GF-D8 (cell line): ENCODE results near the gene FCSK.

ENCODE experiments used
- DNase-seq: peaks from one replicate; lab custom pipeline; 2025; lab: John Stamatoyannopoulos, UW

The FCSK gene

DNA sequence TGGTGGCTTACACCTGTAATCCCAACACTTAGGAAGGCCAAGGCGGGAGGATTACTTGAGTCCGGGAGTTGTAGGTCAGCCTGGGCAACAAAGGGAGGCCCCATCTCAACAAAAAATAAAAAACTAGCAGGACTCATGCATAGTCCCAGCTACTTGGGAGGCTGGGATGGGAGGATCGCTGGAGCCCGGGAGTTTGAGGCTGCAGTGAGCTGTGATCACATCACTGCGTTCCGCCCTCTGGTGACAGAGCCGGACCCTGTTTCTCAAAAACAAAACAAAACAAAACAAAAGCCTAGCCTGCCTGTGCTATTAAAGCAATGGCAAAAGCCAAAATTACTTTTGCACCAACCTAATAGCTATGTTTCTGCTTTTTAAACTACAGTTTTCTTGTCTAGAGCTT lies 1.5 kb downstream of the FCSK start:
- DNase-seq, result no peak

DNA sequence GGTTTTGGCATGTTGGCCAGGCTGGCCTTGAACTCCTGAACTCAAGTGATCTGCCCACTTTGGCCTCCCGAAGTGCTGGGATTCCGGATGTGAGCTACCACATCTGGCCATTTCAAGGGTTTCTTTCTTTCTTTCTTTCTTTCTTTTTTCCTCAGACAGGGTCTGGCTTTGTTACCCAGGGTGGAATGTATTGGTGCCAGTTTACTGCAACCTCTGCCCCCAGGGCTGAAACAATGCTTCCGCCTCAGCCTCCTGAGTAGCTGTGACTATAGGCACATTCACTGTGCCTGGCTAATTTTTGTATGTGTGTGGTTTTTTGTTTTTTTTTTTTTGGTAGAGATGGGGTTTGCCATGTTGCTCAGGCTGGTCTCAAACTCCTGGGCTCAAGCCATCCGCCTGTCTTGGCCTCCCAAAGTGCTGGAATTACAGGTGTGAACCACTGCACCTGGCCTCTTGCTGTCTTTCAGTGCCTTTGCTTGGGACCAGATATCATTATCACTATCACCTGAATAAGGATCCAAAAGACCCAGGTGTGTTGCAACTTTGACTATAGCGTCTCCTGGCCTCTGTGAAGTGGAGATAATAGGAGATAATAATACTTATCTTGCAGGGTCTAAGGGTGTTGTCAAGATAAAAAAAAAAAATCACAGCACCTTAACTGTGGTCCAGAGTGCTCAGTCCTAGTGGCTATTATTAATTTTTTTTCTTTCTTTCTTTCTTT lies 3.2 kb downstream of the FCSK start:
- DNase-seq, result no peak

DNA sequence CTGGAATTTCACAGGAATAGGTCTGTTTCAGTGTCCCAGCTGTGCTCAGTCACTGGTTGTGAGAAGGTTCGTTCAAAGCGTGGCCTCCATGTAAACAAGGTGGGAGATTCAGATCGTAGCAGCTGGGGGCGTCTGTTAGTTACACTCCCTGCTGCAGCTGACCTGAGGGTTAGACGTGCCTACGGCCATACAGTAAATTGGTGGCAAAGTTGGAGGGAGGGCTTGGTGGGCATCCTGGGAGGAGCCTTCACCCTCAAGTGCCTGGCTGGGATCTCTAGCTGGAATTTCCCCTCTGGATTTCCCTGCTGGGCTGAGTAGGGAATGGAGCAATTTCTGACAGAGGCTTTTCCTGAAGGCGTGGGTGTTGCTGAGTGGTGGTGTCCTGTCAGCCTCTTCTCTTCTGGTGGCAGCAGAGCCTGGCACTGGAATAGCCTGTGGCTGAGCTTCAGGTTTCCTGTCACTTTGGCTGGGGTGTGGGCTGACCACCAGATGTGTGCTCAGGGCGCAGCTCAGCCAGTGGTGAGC lies 6.4 kb downstream of the FCSK start:
- DNase-seq, result no peak

DNA sequence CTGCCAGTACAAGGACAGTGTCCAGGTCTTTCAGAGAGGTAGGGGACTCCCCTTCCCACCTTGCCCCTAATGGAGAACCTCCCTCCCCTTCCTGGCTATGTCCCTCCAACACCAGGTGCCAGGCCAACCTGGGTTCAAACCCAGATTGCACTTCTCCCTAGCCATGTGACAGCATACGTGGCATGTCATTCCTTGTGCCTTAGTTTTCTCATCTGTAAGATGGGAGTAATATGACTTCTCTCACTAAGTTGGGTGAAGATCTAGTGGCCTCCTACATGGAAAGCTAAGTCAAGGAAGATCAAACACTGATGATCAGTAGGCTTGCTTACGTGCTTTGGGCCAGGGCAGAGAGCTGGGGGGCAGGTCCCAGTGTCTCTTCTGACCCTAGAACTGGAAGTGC lies 8.8 kb downstream of the FCSK start:
- no peak for DNase-seq

DNA sequence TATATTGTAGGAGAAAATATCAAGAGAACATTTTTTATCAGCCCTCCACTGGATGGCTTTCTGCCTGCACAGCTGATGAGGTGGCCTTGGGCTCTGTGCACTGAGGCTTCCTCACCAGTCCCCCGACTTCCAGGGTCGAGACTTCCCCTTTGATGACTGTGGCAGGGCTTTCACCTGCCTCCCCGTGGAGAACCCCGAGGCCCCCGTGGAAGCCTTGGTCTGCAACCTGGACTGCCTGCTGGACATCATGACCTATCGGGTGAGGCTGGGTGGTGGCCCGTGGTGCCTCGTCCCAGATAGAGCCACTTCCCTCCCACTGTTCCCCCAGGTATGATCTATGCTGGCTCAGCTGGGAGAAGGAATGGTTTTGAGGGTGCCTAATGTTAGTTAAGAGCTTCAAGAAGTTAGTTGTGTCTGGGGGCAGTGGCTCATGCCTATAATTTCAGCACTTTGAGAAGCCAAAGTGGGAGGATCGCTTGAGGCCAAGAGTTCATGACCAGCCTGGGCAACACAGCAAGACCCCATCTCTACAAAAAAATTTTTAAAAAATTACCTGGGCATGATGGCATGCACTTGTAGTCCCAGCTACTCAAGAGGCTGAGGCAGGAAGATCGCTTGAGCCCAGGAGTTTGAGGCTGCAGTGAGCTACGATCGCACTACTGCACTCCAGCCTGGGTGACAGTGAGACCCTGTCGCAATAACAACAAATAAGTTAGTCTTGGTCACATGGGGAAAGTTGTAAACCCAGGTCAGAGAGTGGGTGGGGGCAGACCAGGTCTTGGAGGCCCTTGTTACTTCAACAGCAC lies 11.8 kb downstream of the FCSK start:
- DNase-seq, result no peak

DNA sequence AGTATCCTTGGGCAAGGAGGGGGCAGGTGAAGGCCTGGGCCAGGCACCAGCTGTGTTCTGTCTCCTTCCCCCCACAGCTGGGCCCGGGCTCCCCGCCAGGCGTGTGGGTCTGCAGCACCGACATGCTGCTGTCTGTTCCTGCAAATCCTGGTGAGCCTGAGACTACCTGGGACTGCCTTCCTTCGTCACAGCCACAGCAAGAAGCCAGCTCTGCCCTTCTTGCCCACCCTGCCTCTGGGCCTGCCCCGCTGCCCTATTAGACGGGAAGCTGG lies 12.3 kb downstream of the FCSK start:
- no peak for DNase-seq

DNA sequence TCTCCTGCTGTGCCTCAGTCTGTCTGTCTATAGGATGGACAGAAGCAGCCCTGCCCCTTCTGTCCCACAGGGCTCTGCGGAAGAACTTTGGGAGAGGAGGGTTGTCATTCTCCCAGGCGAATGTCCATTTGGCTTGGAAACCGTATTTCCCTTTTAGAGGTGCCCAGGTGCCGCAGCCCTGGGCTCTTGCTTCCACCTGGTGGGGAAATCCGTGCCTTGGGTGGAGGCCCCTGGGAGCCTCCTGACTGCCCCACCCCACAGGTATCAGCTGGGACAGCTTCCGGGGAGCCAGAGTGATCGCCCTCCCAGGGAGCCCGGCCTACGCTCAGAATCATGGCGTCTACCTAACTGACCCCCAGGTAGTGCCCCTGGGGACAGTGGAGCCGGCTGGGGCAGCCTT lies 12.7 kb downstream of the FCSK start:
- DNase-seq, result no peak

DNA sequence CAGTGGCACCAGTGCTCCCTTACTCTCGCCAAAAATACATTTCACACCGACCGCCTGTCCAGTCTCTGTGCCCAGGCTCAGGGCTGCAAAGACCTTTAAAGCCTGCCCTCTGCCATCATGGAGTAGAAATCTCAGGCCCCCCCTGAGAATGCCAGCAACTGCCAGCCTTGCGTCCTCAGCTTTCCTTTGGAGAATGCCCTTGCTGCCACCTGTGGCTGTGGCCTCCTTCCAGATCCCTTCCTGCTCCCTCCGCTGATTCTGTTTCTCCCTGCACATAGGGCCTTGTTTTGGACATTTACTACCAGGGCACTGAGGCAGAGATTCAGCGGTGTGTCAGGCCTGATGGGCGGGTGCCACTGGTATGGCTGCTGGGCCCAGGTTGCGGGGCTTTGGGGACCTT lies 13.2 kb downstream of the FCSK start:
- DNase-seq, result no peak

DNA sequence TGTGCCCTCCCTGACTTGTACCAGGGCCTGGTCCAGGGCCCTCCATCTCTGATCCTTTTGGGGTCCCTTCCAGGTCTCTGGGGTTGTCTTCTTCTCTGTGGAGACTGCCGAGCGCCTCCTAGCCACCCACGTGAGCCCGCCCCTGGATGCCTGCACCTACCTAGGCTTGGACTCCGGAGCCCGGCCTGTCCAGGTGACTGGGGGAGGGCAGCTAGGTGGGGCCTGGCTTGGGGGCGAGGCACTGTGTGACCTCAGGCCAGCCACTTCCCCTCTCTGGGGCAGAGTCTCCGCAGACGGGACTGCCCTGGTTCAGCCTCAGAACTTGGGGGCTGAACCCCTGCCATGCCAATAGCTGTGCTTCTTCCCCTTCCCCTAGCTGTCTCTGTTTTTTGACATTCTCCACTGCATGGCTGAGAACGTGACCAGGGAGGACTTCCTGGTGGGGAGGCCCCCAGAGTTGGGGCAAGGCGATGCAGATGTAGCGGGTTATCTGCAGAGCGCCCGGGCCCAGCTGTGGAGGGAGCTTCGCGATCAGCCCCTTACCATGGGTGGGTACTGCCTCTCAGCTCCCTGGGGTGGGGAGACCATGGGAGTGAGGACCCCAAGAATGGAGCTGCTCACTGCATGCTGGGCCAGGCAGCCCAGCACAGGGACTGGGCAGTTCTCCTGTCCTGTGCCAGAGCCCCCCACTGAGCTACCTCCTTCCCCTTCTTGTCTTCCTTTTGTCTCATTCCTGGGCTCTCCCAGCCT lies 14.6 kb downstream of the FCSK start:
- DNase-seq, result no peak

DNA sequence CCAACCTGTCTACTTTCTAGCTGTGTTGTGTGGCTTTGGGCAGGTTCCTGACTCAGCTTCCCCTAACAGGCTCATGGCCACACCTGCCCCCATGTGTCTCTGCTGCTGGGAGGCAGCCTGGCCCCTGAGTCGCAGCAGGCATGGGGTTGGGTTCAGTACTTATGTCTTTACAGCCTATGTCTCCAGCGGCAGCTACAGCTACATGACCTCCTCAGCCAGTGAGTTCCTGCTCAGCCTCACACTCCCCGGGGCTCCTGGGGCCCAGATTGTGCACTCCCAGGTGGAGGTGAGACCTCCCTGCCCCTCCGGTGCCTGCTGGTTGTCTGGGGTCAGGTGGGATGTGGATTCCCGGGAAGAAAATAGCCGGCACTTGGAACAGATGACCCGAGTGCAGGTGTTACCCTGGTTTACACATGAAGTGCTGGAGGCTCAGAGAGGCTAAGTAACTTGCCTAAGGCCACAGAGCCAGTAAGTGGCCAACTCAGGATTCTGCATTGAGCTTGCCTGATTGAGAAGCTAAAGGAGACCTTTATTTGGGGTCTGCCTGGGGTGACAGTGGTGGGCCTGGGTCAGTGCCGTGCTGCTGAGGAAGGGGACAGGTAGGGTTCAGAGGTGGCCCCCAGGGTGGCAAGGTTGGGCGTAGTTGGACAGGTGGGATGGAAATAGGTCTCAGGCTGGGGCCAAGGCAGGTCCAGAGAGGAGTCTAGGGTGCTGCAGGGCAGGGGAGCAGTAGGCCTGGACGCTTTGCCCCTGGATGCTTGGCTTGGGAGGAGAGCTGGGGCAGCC lies 15.9 kb downstream of the FCSK start:
- DNase-seq, result no peak

DNA sequence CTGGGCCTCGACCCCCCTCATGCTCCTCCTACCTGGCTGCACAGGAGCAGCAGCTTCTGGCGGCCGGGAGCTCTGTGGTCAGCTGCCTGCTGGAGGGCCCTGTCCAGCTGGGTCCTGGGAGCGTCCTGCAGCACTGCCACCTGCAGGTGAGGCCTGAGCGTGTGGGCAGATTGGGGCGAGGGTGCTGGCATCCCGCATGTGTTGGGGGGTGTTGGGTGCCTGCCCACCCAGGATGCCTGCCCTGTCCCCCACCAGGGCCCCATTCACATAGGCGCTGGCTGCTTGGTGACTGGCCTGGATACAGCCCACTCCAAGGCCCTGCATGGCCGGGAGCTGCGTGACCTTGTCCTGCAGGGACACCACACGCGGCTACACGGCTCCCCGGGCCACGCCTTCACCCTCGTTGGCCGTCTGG lies 16.5 kb downstream of the FCSK start:
- no peak for DNase-seq

DNA sequence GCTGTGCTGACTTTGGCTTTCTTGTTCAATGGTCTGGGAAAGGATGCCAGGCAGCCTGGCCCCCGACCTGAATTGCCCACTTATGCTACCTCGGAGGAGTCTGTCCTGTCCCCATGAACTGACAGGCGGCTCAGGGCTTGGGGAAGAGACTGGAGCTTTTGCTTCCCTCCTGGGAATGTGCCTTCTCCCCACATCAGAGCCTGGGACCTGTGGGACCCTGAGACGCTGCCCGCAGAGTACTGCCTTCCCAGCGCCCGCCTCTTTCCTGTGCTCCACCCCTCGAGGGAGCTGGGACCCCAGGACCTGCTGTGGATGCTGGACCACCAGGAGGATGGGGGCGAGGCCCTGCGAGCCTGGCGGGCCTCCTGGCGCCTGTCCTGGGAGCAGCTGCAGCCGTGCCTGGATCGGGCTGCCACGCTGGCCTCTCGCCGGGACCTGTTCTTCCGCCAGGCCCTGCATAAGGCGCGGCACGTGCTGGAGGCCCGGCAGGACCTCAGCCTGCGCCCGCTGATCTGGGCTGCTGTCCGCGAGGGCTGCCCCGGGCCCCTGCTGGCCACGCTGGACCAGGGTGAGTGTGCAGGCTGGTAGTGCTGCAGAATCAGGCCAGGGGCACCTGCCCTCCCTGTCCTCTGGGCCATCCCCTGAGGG lies 18.5 kb downstream of the FCSK start:
- no peak for DNase-seq

DNA sequence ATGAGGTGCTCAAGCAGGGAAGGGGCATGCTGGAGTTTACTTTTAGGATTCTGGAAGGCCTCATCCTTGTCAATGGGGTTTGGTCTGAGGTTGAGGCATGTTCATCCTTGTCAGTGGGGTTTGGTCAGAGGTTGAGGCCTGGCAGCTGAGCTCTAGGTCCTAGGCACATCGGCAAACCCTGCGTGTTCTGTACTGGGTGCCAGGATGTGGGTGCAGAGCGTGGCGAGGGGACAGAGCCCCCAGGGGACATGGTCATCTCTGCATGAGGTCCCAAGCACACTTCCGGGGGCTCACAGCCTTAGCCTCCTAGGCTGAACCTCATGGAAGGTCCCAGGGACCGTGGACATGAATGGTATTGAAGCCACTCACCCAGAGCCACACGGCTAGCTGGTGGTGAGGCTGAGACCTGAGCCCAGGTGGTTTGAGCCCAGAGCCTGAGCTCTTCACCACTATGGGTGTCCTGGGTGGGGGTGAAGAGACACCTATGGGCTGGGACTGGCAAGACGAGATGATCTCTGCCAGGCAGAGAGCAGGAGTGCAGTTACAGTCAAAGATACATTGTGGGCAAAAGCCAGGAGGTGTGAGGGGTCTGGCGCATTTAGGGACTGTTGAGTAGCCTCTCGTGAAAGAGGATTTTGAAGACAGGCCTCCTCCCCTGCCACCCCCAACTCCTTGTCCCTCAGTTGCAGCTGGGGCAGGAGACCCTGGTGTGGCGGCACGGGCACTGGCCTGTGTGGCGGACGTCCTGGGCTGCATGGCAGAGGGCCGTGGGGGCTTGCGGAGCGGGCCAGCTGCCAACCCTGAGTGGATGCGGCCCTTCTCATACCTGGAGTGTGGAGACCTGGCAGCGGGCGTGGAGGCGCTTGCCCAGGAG lies 19.3 kb downstream of the FCSK start:
- DNase-seq, result no peak

DNA sequence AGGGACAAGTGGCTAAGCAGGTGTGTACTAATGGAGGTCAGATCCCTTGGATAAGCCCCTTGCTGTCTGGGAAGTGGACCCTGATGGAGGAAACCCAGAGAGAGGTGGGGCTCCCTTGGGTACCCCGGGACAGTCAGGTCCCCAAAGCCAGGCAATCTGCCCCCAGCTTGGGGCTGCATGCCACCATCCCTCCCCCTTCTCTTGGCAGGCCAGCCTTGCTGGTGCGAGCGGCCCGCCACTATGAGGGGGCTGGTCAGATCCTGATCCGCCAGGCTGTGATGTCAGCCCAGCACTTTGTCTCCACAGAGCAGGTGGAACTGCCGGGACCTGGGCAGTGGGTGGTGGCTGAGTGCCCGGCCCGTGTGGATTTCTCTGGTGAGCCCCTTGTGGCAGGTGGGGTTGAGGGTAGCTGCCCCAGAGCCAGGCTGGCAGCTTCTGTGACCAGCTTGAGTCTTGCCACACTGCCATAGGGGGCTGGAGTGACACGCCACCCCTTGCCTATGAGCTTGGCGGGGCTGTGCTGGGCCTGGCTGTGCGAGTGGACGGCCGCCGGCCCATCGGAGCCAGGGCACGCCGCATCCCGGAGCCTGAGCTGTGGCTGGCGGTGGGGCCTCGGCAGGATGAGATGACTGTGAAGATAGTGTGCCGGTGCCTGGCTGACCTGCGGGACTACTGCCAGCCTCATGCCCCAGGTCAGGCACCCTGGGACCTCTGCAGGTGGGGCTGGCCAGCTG lies 20.1 kb downstream of the FCSK start:
- no peak for DNase-seq

DNA sequence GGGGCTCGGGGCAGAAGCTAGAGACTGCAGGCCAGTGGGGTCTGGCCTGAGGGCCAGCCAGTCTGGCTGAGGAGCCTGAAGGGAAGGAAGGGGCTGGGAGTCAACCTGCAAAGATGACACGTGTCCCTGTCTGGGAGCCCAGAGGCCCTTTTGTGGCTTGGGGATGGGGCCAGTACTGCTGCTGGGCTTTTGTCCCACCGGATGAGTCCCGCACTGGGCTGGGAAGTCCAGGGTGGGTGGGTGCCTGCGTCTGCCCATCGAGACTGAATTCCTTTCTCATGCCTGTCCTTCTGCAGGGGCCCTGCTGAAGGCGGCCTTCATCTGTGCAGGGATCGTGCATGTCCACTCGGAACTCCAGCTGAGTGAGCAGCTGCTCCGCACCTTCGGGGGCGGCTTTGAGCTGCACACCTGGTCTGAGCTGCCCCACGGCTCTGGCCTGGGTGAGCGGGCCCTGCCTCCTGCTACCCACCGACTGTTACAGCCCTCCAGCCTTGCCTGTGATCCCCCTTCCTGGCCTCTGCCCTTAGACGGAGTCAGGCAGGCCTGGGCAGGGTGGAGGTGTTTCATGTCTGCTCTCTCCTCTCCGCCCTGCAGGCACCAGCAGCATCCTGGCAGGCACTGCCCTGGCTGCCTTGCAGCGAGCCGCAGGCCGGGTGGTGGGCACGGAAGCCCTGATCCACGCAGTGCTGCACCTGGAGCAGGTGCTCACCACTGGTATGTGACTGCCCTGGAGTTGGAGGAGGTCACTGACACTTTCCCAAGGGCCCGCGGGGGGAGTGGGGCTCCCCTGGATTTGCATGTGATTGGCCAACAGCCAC lies 20.9 kb downstream of the FCSK start:
- no peak for DNase-seq

DNA sequence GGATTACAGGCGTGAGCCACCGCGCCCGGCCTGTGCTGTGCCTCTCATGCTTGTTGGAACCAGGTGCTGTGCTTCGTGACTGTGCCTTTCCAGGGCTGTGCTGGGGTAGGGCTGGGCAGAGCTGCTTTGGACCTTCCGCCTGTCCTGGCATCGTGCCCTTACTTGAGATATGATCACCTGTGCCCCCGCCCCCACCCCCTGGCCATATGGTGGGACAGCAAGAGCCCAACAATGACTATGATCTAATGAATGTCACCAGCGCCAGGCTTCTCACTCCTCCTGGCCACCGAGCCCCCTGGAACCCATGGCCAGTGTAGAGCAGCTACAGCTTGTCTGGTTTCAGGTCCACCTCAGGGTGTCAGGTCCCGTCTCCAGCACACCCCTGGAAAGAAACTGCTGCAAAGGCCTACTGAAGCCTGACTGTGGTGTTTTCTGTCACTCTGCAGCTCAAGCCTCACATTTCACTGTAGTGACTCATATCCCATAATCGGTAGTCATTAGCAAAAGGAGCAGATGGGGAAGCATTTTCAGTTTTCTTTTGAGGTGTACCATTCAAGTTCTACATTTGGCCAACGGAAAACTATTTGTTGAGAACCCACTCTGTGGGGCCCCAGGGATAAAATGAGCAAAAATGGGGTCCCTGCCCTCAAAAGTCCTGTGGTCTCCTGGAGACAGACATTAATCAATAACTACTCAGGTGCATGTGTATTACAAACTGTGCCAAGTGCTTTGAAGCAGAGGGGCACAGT lies 22.1 kb downstream of the FCSK start:
- DNase-seq, result no peak

DNA sequence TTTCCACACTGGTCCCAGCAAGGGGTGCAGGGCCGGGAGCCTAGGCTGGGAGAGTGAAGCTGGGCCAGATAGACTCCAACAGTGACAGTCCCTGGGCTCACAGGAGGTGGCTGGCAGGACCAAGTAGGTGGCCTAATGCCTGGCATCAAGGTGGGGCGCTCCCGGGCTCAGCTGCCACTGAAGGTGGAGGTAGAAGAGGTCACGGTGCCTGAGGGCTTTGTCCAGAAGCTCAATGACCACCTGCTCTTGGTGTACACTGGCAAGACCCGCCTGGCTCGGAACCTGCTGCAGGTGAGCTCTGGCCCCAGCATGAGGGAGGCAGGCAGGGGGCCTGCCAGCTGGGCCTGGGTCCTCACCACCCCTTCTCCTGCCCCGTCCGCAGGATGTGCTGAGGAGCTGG lies 23.8 kb downstream of the FCSK start:
- no peak for DNase-seq

DNA sequence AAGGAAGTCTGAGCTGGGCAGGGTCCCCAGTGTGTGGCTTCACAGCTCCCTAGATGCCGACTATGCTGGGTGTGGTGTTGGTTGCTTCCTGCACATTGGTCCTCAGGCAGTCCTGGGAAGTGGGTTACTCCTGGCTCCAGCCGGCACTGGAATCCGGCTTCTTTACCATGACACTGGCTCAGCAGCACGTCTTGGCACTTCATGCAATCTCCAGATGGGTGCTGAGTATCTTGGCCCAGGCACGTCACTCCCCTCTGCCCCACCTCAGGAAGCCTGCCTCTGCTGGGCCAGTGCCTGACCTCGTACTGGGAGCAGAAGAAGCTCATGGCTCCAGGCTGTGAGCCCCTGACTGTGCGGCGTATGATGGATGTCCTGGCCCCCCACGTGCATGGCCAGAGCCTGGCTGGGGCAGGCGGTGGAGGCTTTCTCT lies 24.5 kb downstream of the FCSK start:
- no peak for DNase-seq
